A549 (cell line): ENCODE data around the gene AKAP8.

Experiments
- FOXS1 ChIP-seq: fragments of 250-450 bp; sonication (Bioruptor Pico); IDR thresholded peaks from 2 replicates; pipeline ENCODE4 v1.5.0; 2020; ENCODE audit warnings: mild to moderate bottlenecking, moderate library complexity
- KDM1A ChIP-seq: fragments of 200-600 bp; sonication (generic); IDR thresholded peaks from 2 replicates; pipeline ENCODE4 v1.6.1; 2016; ENCODE audit warnings: low read depth, mild to moderate bottlenecking
- ZSCAN20 ChIP-seq: fragments of 250-450 bp; sonication (Bioruptor Pico); IDR thresholded peaks from 2 replicates; pipeline ENCODE4 v1.8.0; 2022; ENCODE audit warnings: mild to moderate bottlenecking, moderate library complexity
- TF ChIP-seq, protein P1 (sequence below): fragments of >200 bp; sonication (Bioruptor Twin); formaldehyde crosslinking; IDR thresholded peaks from 3 replicates; pipeline ENCODE4 v1.5.1; 2016

DNA sequence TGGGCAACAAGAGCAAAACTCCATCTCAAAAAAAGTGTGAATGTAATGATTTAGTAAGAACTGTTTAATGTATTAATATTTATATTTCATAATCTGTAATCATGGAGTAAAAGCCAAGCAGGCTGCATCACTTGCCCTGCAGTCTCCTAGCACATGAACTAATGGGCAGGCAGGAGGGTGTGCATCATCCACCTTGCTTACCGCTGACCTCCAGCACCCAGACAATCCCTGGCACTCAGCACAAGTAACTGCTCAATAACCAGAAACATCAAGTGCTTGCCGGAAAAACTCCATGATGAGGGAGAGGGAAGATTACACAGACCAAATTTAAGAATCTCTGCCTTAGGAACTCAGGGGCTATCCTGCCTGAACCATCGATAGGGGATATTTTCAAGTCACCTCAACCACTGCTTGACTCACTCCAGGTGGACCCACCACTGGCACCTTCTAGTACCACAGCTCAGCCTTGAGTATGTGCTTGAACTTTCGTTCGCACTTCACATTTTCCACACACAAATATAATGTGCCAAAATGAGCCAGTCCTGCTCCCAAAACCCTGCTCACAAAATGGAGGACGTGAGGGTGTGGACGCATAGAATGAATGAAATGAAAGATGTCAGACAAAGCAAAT is 65.8 kb downstream of the AKAP8 start:
- TF ChIP-seq, protein P1, sequence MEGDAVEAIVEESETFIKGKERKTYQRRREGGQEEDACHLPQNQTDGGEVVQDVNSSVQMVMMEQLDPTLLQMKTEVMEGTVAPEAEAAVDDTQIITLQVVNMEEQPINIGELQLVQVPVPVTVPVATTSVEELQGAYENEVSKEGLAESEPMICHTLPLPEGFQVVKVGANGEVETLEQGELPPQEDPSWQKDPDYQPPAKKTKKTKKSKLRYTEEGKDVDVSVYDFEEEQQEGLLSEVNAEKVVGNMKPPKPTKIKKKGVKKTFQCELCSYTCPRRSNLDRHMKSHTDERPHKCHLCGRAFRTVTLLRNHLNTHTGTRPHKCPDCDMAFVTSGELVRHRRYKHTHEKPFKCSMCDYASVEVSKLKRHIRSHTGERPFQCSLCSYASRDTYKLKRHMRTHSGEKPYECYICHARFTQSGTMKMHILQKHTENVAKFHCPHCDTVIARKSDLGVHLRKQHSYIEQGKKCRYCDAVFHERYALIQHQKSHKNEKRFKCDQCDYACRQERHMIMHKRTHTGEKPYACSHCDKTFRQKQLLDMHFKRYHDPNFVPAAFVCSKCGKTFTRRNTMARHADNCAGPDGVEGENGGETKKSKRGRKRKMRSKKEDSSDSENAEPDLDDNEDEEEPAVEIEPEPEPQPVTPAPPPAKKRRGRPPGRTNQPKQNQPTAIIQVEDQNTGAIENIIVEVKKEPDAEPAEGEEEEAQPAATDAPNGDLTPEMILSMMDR, result no peak
- no peak for TF ChIP-seq FOXS1
- TF ChIP-seq KDM1A, result no peak
- TF ChIP-seq ZSCAN20, result no peak
